Mesendoderm (in vitro differentiated cells): Measurements from ENCODE around the gene RBM12.
A peak's percentile ranks its signal among the peaks of the same experiment; 100 is the strongest.
"Not testable (repeated sequence)": the region's sequence is repeated elsewhere in the genome, so short reads cannot be mapped to it uniquely, and the experiment has no call there.

Source experiments
- DNase-seq: peaks from one replicate; pipeline ENCODE4 v3.0.0; 2013
- H2AK5ac ChIP-seq: 2 replicates; pipeline ENCODE4 v1.6.1; 2013; ENCODE audit warnings: low read length, inconsistent platforms
- H2BK120ac ChIP-seq: 2 replicates; pipeline ENCODE4 v1.6.1; 2013; ENCODE audit warnings: low read depth, mild to moderate bottlenecking, low read length, moderate library complexity, mixed read lengths
- H2BK15ac ChIP-seq: replicated peaks from 2 replicates; pipeline ENCODE4 v1.6.1; 2013; ENCODE audit warnings: low read depth, mild to moderate bottlenecking, moderate library complexity
- H2BK5ac ChIP-seq: 2 replicates; pipeline ENCODE4 v1.6.1; 2013; ENCODE audit warnings: low read length, inconsistent platforms
- H3K18ac ChIP-seq: 2 replicates; pipeline ENCODE4 v1.6.1; 2013; ENCODE audit warnings: mild to moderate bottlenecking, low read length, mixed read lengths
- H3K23ac ChIP-seq: one replicate; pipeline ENCODE4 v1.6.1; 2013; ENCODE audit warnings: low read length
- H3K27ac ChIP-seq: 2 replicates; pipeline ENCODE4 v1.5.1; 2013; ENCODE audit warnings: low read depth, mild to moderate bottlenecking, inconsistent platforms, low read length, moderate library complexity
- H3K27me3 ChIP-seq: 2 replicates; pipeline ENCODE4 v1.6.1; 2013; ENCODE audit warnings: low read length, control low read depth, mild to moderate bottlenecking, inconsistent platforms; ENCODE audit not compliant: insufficient read depth, poor library complexity
- H3K36me3 ChIP-seq: 2 replicates; pipeline ENCODE4 v1.6.1; 2013; ENCODE audit warnings: low read length, inconsistent platforms; ENCODE audit not compliant: control insufficient read depth, insufficient read depth
- H3K4ac ChIP-seq: one replicate; pipeline ENCODE4 v1.6.1; 2013; ENCODE audit warnings: low read depth, mild to moderate bottlenecking, low read length, moderate library complexity
- H3K4me1 ChIP-seq: 2 replicates; pipeline ENCODE4 v1.6.1; 2013; ENCODE audit warnings: low read depth, low read length, inconsistent platforms; ENCODE audit not compliant: control insufficient read depth
- H3K4me2 ChIP-seq: 2 replicates; pipeline ENCODE4 v1.6.1; 2013; ENCODE audit warnings: low read length
- H3K4me3 ChIP-seq: 2 replicates; pipeline ENCODE4 v1.5.1; 2013; ENCODE audit warnings: mild to moderate bottlenecking, low read length
- H3K56ac ChIP-seq: one replicate; pipeline ENCODE4 v1.6.1; 2013; ENCODE audit warnings: low read length
- H3K79me1 ChIP-seq: 2 replicates; pipeline ENCODE4 v1.6.1; 2013; ENCODE audit warnings: low read length, inconsistent platforms
- H3K79me2 ChIP-seq: 2 replicates; pipeline ENCODE4 v1.6.1; 2013; ENCODE audit warnings: mild to moderate bottlenecking, low read length; ENCODE audit not compliant: control insufficient read depth, insufficient read depth
- H3K9ac ChIP-seq: 2 replicates; pipeline ENCODE4 v1.6.1; 2013; ENCODE audit warnings: low read length, inconsistent platforms
- H4K5ac ChIP-seq: one replicate; pipeline ENCODE4 v1.6.1; 2013; ENCODE audit warnings: low read length
- H4K8ac ChIP-seq: one replicate; pipeline ENCODE4 v1.6.1; 2013; ENCODE audit warnings: low read depth, mild to moderate bottlenecking, control low read depth, low read length, moderate library complexity
- WGBS: extraction: QIAGEN DNeasy Blood & Tissue Kit; methylation state at CpG from one replicate; pipeline ENCODE4 v1.1.7; 2013; ENCODE audit warnings: low lambda C conversion rate, missing lambda C conversion rate; ENCODE audit not compliant: insufficient coverage; ENCODE audit errors: extremely low coverage; 5-methylcytosine and 5-hydroxymethylcytosine counted together

Gene RBM12

DNA sequence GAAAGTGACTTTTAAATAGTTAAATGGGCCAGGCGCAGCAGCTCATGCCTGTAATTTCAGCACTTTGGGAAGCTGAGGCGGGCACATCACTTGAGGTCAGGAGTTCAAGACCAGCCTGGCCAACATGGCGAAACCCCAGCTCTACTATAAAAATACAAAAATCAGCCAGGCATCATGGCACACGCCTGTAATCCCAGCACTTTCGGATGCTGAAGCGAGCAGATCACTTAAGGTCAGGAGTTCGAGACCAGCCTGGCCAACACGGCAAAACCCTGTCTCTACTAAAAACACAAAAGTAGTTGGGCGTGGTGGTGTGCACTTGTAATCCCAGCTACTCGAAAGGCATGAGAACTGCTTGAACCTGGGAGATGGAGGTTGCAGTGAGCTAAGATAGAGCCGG lies 41.2 kb upstream of the RBM12 start:
- not testable (repeated sequence) for H2BK120ac ChIP-seq, H3K4me2 ChIP-seq, H2AK5ac ChIP-seq, H3K36me3 ChIP-seq, H3K27ac ChIP-seq, H3K79me1 ChIP-seq, H3K4me3 ChIP-seq, H3K27me3 ChIP-seq, H3K56ac ChIP-seq, H4K8ac ChIP-seq, H2BK15ac ChIP-seq, H3K23ac ChIP-seq, H3K18ac ChIP-seq, H3K4me1 ChIP-seq, DNase-seq, H3K79me2 ChIP-seq, H3K4ac ChIP-seq, H3K9ac ChIP-seq, H4K5ac ChIP-seq, H2BK5ac ChIP-seq
- no CpG with 5 or more reads among the region's 11 CpGs for WGBS

DNA sequence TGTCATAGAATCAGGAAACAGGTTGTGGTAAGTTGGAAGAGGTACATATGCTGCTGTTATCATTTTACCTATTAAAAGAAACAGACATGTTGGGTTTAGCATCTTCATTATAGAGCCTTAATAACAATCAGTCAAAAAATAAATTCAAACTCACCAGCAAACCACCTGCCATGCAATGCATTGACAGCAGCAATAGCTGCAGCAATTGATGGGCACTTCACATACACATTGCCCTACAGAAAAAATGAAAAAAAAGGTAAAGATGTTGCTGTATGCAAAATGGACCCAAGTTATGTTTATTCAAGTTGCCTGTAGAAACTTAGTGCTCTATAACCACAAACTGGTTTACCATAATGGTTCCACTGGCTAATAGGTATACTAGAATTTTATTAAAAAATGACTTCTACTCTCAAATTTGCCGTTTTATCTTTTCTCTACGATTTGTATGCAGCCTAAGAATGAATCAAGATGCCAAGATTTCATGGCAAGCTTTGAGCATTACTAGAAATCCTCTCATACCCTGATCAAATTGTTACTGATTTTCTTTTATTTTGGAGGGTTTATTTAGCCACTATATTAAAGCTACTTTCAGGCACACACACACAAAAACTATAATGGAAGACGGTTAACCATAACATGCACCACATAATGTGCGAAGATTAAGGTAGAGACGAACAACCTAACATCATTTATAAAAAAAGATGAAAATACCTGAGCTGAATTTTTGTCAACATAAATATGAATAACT lies 40.0 kb upstream of the RBM12 start:
- H3K79me2 ChIP-seq = peaks cover 3% of the 10 kb centered on the region
- WGBS = no CpG with 5 or more reads among the region's 5 CpGs
- no peak overlapping the region for H2BK5ac ChIP-seq
- no peak overlapping the region for H3K18ac ChIP-seq
- peaks cover 6% of the 10 kb centered on the region for H3K36me3 ChIP-seq
- H4K8ac ChIP-seq = no peak overlapping the region
- H3K23ac ChIP-seq = no peak overlapping the region
- H2AK5ac ChIP-seq = no peak overlapping the region
- no peaks in the 10 kb centered on the region for H3K4me1 ChIP-seq
- H3K4me3 ChIP-seq = no peak overlapping the region
- H2BK120ac ChIP-seq = no peak overlapping the region
- H2BK15ac ChIP-seq = no peak overlapping the region
- no peak overlapping the region for H3K9ac ChIP-seq
- DNase-seq = no peak
- H3K27ac ChIP-seq = no peak overlapping the region
- H3K79me1 ChIP-seq = peaks cover 2% of the 10 kb centered on the region
- H3K56ac ChIP-seq = no peak overlapping the region
- H3K27me3 ChIP-seq = no peaks in the 10 kb centered on the region
- H4K5ac ChIP-seq = no peak overlapping the region
- no peak overlapping the region for H3K4me2 ChIP-seq
- no peak overlapping the region for H3K4ac ChIP-seq

GRCh38 chr20:35702824-35703695 lies 38.4 kb upstream of the RBM12 start:
- no peak overlapping the region for H3K27ac ChIP-seq
- no peak for DNase-seq
- H2BK5ac ChIP-seq = no peak overlapping the region
- no peak overlapping the region for H4K5ac ChIP-seq
- H3K36me3 ChIP-seq = peaks cover 4% of the 10 kb centered on the region
- H3K4ac ChIP-seq = no peak overlapping the region
- no peaks in the 10 kb centered on the region for H3K27me3 ChIP-seq
- no peak overlapping the region for H2AK5ac ChIP-seq
- no peak overlapping the region for H4K8ac ChIP-seq
- H3K23ac ChIP-seq = no peak overlapping the region
- H3K4me2 ChIP-seq = no peak overlapping the region
- no peak overlapping the region for H3K9ac ChIP-seq
- no CpG with 5 or more reads among the region's 4 CpGs for WGBS
- no peak overlapping the region for H3K18ac ChIP-seq
- no peak overlapping the region for H2BK15ac ChIP-seq
- no peak overlapping the region for H3K56ac ChIP-seq
- no peak overlapping the region for H2BK120ac ChIP-seq
- peaks cover 2% of the 10 kb centered on the region for H3K79me1 ChIP-seq
- no peaks in the 10 kb centered on the region for H3K4me1 ChIP-seq
- no peaks in the 10 kb centered on the region for H3K79me2 ChIP-seq
- no peak overlapping the region for H3K4me3 ChIP-seq

- peaks cover 4% of the 10 kb centered on the region for H3K36me3 ChIP-seq
- H3K4me1 ChIP-seq = no peaks in the 10 kb centered on the region
- no CpG with 5 or more reads among the region's 12 CpGs for WGBS
These were observed 37.5 kb upstream of the RBM12 start for GRCh38 chr20:35702051-35702823.

DNA sequence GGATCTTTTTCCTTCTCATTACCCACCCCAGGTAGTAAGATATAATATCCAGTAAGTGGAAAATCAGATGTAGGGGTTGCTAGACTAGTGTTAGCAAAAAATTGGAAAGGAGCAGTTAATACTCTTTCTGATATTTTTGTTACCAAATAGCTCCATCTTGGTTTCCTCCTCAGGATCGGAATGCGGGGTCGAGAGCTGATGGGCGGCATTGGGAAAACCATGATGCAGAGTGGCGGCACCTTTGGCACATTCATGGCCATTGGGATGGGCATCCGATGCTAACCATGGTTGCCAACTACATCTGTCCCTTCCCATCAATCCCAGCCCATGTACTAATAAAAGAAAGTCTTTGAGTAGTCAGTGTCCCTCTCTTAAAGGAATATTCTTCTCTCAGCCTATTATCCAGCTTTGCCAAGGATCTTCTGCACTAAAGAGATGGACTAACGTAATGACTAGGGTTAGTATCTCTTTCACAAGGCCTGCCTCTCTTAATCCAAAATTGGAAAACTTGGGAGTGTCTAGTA lies 36.0 kb upstream of the RBM12 start:
- Histone ChIP-seq H3K79me2 (peaks cover 1% of the 10 kb centered on the region), H4K8ac (no peak overlapping the region), H2AK5ac (no peak overlapping the region), H3K4me3 (no peak overlapping the region), H3K4me1 (no peaks in the 10 kb centered on the region), H3K9ac (peak overlapping the region; percentile 98), H3K36me3 (peaks cover 4% of the 10 kb centered on the region), H3K56ac (no peak overlapping the region), H3K27ac (no peak overlapping the region), H3K79me1 (peaks cover 2% of the 10 kb centered on the region), H4K5ac (no peak overlapping the region), H2BK120ac (no peak overlapping the region), H2BK15ac (no peak overlapping the region), H3K4ac (no peak overlapping the region), H3K4me2 (no peak overlapping the region), H2BK5ac (no peak overlapping the region), H3K27me3 (no peaks in the 10 kb centered on the region), H3K23ac (no peak overlapping the region), H3K18ac (no peak overlapping the region)
- DNase-seq = no peak
- no CpG with 5 or more reads among the region's 7 CpGs for WGBS

More at GRCh38 chr20:35702051-35702823, 37.5 kb upstream of the RBM12 start:
- Histone ChIP-seq H4K5ac (no peak overlapping the region), H3K9ac (no peak overlapping the region), H3K4me3 (no peak overlapping the region), H2AK5ac (no peak overlapping the region), H3K27ac (no peak overlapping the region), H3K79me2 (peaks cover 1% of the 10 kb centered on the region), H2BK120ac (no peak overlapping the region), H3K27me3 (no peaks in the 10 kb centered on the region), H3K4ac (no peak overlapping the region), H3K79me1 (peaks cover 2% of the 10 kb centered on the region), H3K23ac (no peak overlapping the region), H2BK15ac (no peak overlapping the region), H4K8ac (no peak overlapping the region), H3K56ac (no peak overlapping the region), H3K18ac (no peak overlapping the region), H3K4me2 (no peak overlapping the region), H2BK5ac (no peak overlapping the region)
- no peak for DNase-seq
